Ovary (tissue), 9 donors: ENCODE data around the gene RRAS2. TPM values are rescaled to one million over a fixed set of nuclear protein-coding genes. Genes with fewer than 3 reads are reported as not detected.

Source experiments
- DNase-seq, 5 donors: peaks; one replicate each; pipeline ENCODE4 v3.0.0-alpha.2; 2019 to 2020
- H3K27ac ChIP-seq, 2 donors: fragments of 200-600 bp; one replicate each; pipeline versions ENCODE4 v1.5.1 to v1.8.0; 2019 to 2022
- H3K27me3 ChIP-seq: fragments of 200-600 bp; one replicate; pipeline ENCODE4 v1.8.0; 2022
- H3K36me3 ChIP-seq: fragments of 200-600 bp; sonication (generic); one replicate; pipeline ENCODE4 v1.5.1; 2019
- H3K4me1 ChIP-seq: one replicate; pipeline ENCODE4 v1.8.1; 2013; ENCODE audit warnings: mild to moderate bottlenecking, moderate library complexity; ENCODE audit not compliant: insufficient read depth
- H3K4me3 ChIP-seq: fragments of 200-600 bp; sonication (generic); one replicate; pipeline ENCODE4 v1.5.1; 2017
- H3K9me3 ChIP-seq, 2 donors: fragments of 200-600 bp in 1 of 2; sonication (generic) in 1 of 2; one replicate each; pipeline versions ENCODE4 v1.5.1 to v1.8.1; 2013 to 2019; ENCODE audit warnings: mild to moderate bottlenecking in 1 of 2, moderate library complexity in 1 of 2
- CTCF ChIP-seq, 3 donors: fragments of 450-650 bp in 2 of 3; fragments of 200-600 bp in 1 of 3; IDR thresholded peaks; one replicate each; pipeline versions ENCODE4 v1.5.1 to v1.8.0; 2016 to 2022; ENCODE audit warnings: antibody characterized with exemption in 3 of 3, mild to moderate bottlenecking in 1 of 3
- EP300 ChIP-seq: sonication (generic); formaldehyde crosslinking; IDR thresholded peaks from one replicate; pipeline ENCODE4 v1.6.1; 2017; ENCODE audit warnings: antibody characterized with exemption
- POLR2A ChIP-seq: fragments of 450-650 bp; IDR thresholded peaks from one replicate; pipeline ENCODE4 v1.6.1; 2017; ENCODE audit warnings: antibody characterized with exemption, mild to moderate bottlenecking, moderate library complexity
- WGBS, 3 donors: extraction: QIAGEN DNeasy Blood & Tissue Kit in 1 of 3; methylation state at CpG; one replicate each; pipeline versions ENCODE4 v1.1.5 to v1.1.7; 2013 to 2017; 5-methylcytosine and 5-hydroxymethylcytosine counted together
- intact Hi-C, 4 donors: fragments of 100-400 bp; cut with DNase I; formaldehyde crosslinking; loops; one replicate each; pipeline versions ENCODE4 v1.11.0 to v1.15.1; 2022 to 2023
- polyA plus RNA-seq, 2 donors: library from polyadenylated mRNA; stranded (reverse); fragments of 200-250 nt in 1 of 2; fragments of 350-450 nt in 1 of 2; fragmentation: Illumina TruSeq in 1 of 2; extraction: RNeasy Lipid Tissue Mini Kit (QIAGEN cat#74804) in 1 of 2; gene quantifications; one replicate each; pipeline ENCODE4 v1.2.3, GENCODE V29; 2013 to 2014
- total RNA-seq, 7 donors: library from RNA; depleted of rRNA in 2 of 7; stranded (reverse); fragments of >200 nt in 2 of 7; fragmentation: NEBNext Ultra II Directional in 3 of 7; extraction: Animal tissue kit (Norgen Biotek cat#: 25700) in 3 of 7; gene quantifications; one replicate each; pipeline versions ENCODE4 v1.1.0 to v1.2.4, GENCODE V29; 2016 to 2023
- donor health status: DM: no; HTN: no; CAD: no; lungs with moderate emphysema.
- donor health status: DM: no; HTN: no; CAD: no.
- donor health status: Bipolar disorder and iron deficiency.
- donor health status: DM: yes; HTN: yes; CAD: no.
- donor health status: DM: no; HTN: no; CAD: no.
- donor health status: DM: yes; HTN: yes; CAD: no.

RRAS2 gene
- total and polyA plus RNA-seq, 9 donors, result 25.7 to 45.2 (median 34.8) TPM

GRCh38 chr11:14386895-14387480 is 28.0 kb upstream of the RRAS2 start:
- no peak for TF ChIP-seq EP300
- no peak for TF ChIP-seq POLR2A
- no peak for TF ChIP-seq CTCF (IDR thresholded peaks at IDR 0.05)
- 12 to 16% (median 15%) methylated on average over 4 of the region's 4 CpGs for WGBS, 3 donors
- Histone ChIP-seq H3K4me1 (peaks cover 3% of the 10 kb centered on the region), H3K4me3 (no peak overlapping the region), H3K27me3 (no peaks in the 10 kb centered on the region), H3K9me3 (no peaks in the 10 kb centered on the region), H3K36me3 (no peaks in the 10 kb centered on the region), H3K27ac (no peak overlapping the region)
- intact Hi-C loops, result no loop called here
- peak; percentile 24 to 50 (median 42) for DNase-seq

- intact Hi-C loops, result no loop called here
- no peak for TF ChIP-seq CTCF (IDR thresholded peaks at IDR 0.05)
- no peak for TF ChIP-seq EP300
- TF ChIP-seq POLR2A, result no peak
- Histone ChIP-seq H3K27me3 (no peaks in the 10 kb centered on the region), H3K4me3 (no peak overlapping the region), H3K27ac (no peak overlapping the region), H3K36me3 (no peaks in the 10 kb centered on the region), H3K9me3 (no peaks in the 10 kb centered on the region), H3K4me1 (peaks cover 3% of the 10 kb centered on the region)
- DNase-seq, result no peak
Observed at GRCh38 chr11:14386081-14386480, 27.1 kb upstream of the RRAS2 start.

- Histone ChIP-seq H3K4me3 (no peak overlapping the region), H3K36me3 (no peaks in the 10 kb centered on the region), H3K27ac (no peak overlapping the region), H3K4me1 (peaks cover 6% of the 10 kb centered on the region), H3K9me3 (no peaks in the 10 kb centered on the region), H3K27me3 (no peaks in the 10 kb centered on the region)
- TF ChIP-seq CTCF (IDR thresholded peaks at IDR 0.05), result no peak
- no peak for TF ChIP-seq EP300
- TF ChIP-seq POLR2A, result no peak
- WGBS, 3 donors, result 33 to 68% (median 48%) methylated on average over 1 of the region's 1 CpG
- intact Hi-C loops, result loop anchor here in 1 of 4 donors (1.0 kb wide), 1 partner anchor 10 kb away; no protein-coding TSS in a partner anchor
- no peak for DNase-seq
Observed at GRCh38 chr11:14384338-14384737, 25.4 kb upstream of the RRAS2 start.

- no peaks in the 10 kb centered on the region for H3K9me3 ChIP-seq
- intact Hi-C loops, result no loop called here
- WGBS, 3 donors, result 70 to 81% (median 74%) methylated on average over 4 of the region's 4 CpGs
- H3K27ac ChIP-seq, result no peak overlapping the region
- no peaks in the 10 kb centered on the region for H3K36me3 ChIP-seq
- no peaks in the 10 kb centered on the region for H3K27me3 ChIP-seq
- TF ChIP-seq CTCF (IDR thresholded peaks at IDR 0.05), result no peak
- no peak for TF ChIP-seq POLR2A
- no peak for TF ChIP-seq EP300
- H3K4me1 ChIP-seq, result peaks cover 5% of the 10 kb centered on the region
- no peak for DNase-seq
- H3K4me3 ChIP-seq, result no peak overlapping the region
Observed at GRCh38 chr11:14381968-14382367, 23.0 kb upstream of the RRAS2 start.
